Spleen (tissue), 11 donors: ENCODE results near the gene AKAP7. TPM values are rescaled to one million over a fixed set of nuclear protein-coding genes. Genes with fewer than 3 reads are reported as not detected.

Experiments used
- DNase-seq: peaks from one replicate; pipeline ENCODE4 v3.0.0-alpha.2; 2020
- H3K27ac ChIP-seq, 8 donors: fragments of 200-600 bp; sonication (generic) in 7 of 8; 1 replicate in 4 of 8; 2 replicates in 4 of 8; pipeline versions ENCODE4 v1.5.0 to v1.8.0; 2016 to 2021; ENCODE audit warnings: inconsistent platforms in 4 of 8, mild to moderate bottlenecking in 4 of 8, moderate library complexity in 1 of 8
- H3K27me3 ChIP-seq, 7 donors: fragments of 200-600 bp; sonication (generic) in 6 of 7; replicated peaks in 1 of 7; 1 replicate in 4 of 7; 2 replicates in 3 of 7; pipeline versions ENCODE4 v1.5.0 to v1.8.0; 2016 to 2021; ENCODE audit warnings: inconsistent platforms in 3 of 7, mild to moderate bottlenecking in 1 of 7
- H3K36me3 ChIP-seq, 6 donors: fragments of 200-600 bp; sonication (generic) in 5 of 6; 1 replicate in 4 of 6; 2 replicates in 2 of 6; pipeline versions ENCODE4 v1.5.0 to v1.8.0; 2016 to 2021; ENCODE audit warnings: inconsistent platforms in 2 of 6
- H3K4me1 ChIP-seq, 6 donors: fragments of 200-600 bp; sonication (generic) in 5 of 6; 1 replicate in 3 of 6; 2 replicates in 3 of 6; pipeline versions ENCODE4 v1.5.0 to v1.8.0; 2016 to 2021; ENCODE audit warnings: inconsistent platforms in 3 of 6
- H3K4me3 ChIP-seq, 8 donors: fragments of 200-600 bp; sonication (generic) in 7 of 8; 1 replicate in 4 of 8; 2 replicates in 4 of 8; pipeline versions ENCODE4 v1.5.0 to v1.8.0; 2016 to 2021; ENCODE audit warnings: inconsistent platforms in 4 of 8, mild to moderate bottlenecking in 4 of 8, moderate library complexity in 2 of 8
- H3K9me3 ChIP-seq, 8 donors: fragments of 200-600 bp; sonication (generic) in 7 of 8; 1 replicate in 4 of 8; 2 replicates in 4 of 8; pipeline versions ENCODE4 v1.5.0 to v1.8.0; 2016 to 2021; ENCODE audit warnings: inconsistent platforms in 4 of 8
- POLR2A ChIP-seq, 3 donors: fragments of 450-650 bp; IDR thresholded peaks; one replicate each; pipeline ENCODE4 v1.5.1; 2017; ENCODE audit warnings: antibody characterized with exemption in 3 of 3, mild to moderate bottlenecking in 1 of 3
- POLR2AphosphoS5 ChIP-seq, 3 donors: sonication (generic); formaldehyde crosslinking; IDR thresholded peaks; one replicate each; pipeline ENCODE4 v1.5.1; 2017; ENCODE audit warnings: antibody characterized with exemption in 3 of 3
- WGBS, 5 donors: extraction: QIAGEN DNeasy Blood & Tissue Kit in 3 of 5; methylation state at CpG; one replicate each; pipeline versions ENCODE4 v1.1.5 to v1.1.7; 2013 to 2018; 5-methylcytosine and 5-hydroxymethylcytosine counted together
- intact Hi-C: fragments of 100-400 bp; cut with DNase I; formaldehyde crosslinking; loops from one replicate; pipeline ENCODE4 v1.15.0; 2023; ENCODE audit warnings: low total_unique reads
- polyA plus RNA-seq, 3 donors: library from polyadenylated mRNA; stranded (reverse); fragments of 200-250 nt; gene quantifications; one replicate each; pipeline ENCODE4 v1.2.1, GENCODE V29; 2013
- total RNA-seq, 7 donors: library from RNA; depleted of rRNA in 3 of 7; stranded (reverse); fragments of >200 nt in 3 of 7; fragmentation: NEBNext Ultra II Directional in 4 of 7; extraction: Animal tissue kit (Norgen Biotek cat#: 25700) in 4 of 7; gene quantifications; one replicate each; pipeline versions ENCODE4 v1.1.0 to v1.2.1, GENCODE V29; 2016 to 2021
- TF ChIP-seq, protein P1 (sequence below), 11 experiments: fragments of 200-600 bp in 7 of 11; fragments of 450-650 bp in 4 of 11; sonication (generic) in 4 of 11; IDR thresholded peaks in 8 of 11; conservative IDR thresholded peaks in 3 of 11; 1 replicate in 7 of 11; 2 replicates in 4 of 11; pipeline versions ENCODE4 v1.4.0 to v1.8.0; 2016 to 2021; ENCODE audit warnings: antibody characterized with exemption in 11 of 11, inconsistent platforms in 4 of 11, mild to moderate bottlenecking in 1 of 11
- donor health status: healthy with polysubstance abuse.
- donor health status: DM: no; HTN: no; CAD: no; lungs with moderate emphysema.
- donor health status: DM: no; HTN: no; CAD: no.
- donor health status: Bipolar disorder and iron deficiency.
- donor health status: healthy.
- donor health status: DM: no; HTN: no; CAD: no.
- donor health status: DM: yes; HTN: yes; CAD: no.

AKAP7 gene
- total and polyA plus RNA-seq, 10 donors: 6.6 to 23.8 (median 12.0) TPM

GRCh38 chr6:131101911-131102680, 33.2 kb upstream of the AKAP7 start:
- H3K27me3 ChIP-seq: no peaks in the 10 kb centered on the region
- H3K4me3 ChIP-seq: no peak overlapping the region
- DNase-seq: no peak
- WGBS, 5 donors: 74 to 92% (median 82%) methylated on average over 5 of the region's 5 CpGs
- no peaks in the 10 kb centered on the region for H3K36me3 ChIP-seq
- H3K27ac ChIP-seq: no peak overlapping the region
- TF ChIP-seq, protein P1, sequence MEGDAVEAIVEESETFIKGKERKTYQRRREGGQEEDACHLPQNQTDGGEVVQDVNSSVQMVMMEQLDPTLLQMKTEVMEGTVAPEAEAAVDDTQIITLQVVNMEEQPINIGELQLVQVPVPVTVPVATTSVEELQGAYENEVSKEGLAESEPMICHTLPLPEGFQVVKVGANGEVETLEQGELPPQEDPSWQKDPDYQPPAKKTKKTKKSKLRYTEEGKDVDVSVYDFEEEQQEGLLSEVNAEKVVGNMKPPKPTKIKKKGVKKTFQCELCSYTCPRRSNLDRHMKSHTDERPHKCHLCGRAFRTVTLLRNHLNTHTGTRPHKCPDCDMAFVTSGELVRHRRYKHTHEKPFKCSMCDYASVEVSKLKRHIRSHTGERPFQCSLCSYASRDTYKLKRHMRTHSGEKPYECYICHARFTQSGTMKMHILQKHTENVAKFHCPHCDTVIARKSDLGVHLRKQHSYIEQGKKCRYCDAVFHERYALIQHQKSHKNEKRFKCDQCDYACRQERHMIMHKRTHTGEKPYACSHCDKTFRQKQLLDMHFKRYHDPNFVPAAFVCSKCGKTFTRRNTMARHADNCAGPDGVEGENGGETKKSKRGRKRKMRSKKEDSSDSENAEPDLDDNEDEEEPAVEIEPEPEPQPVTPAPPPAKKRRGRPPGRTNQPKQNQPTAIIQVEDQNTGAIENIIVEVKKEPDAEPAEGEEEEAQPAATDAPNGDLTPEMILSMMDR (IDR thresholded peaks at IDR 0.05 in 8 of 11, conservative IDR thresholded peaks at IDR 0.05 in 3 of 11): no peak
- TF ChIP-seq POLR2AphosphoS5 (IDR thresholded peaks at IDR 0.05) (no peak), POLR2A (IDR thresholded peaks at IDR 0.05) (no peak)
- peaks cover 0 to 6% (median 0%) of the 10 kb centered on the region in 8 donors for H3K9me3 ChIP-seq
- no peaks in the 10 kb centered on the region for H3K4me1 ChIP-seq
- intact Hi-C loops: no loop called here

GRCh38 chr6:131103296-131103695, 32.0 kb upstream of the AKAP7 start:
- peaks cover 0 to 6% (median 0%) of the 10 kb centered on the region in 6 donors for H3K4me1 ChIP-seq
- H3K9me3 ChIP-seq: peaks cover 0 to 6% (median 0%) of the 10 kb centered on the region in 8 donors
- H3K36me3 ChIP-seq: no peaks in the 10 kb centered on the region
- 89 to 92% (median 90%) methylated on average over 4 of the region's 4 CpGs for WGBS, 5 donors
- no peak for TF ChIP-seq POLR2AphosphoS5 (IDR thresholded peaks at IDR 0.05)
- TF ChIP-seq POLR2A (IDR thresholded peaks at IDR 0.05): no peak
- TF ChIP-seq, protein P1 (IDR thresholded peaks at IDR 0.05 in 8 of 11, conservative IDR thresholded peaks at IDR 0.05 in 3 of 11): no peak
- no peak overlapping the region for H3K4me3 ChIP-seq
- intact Hi-C loops: no loop called here
- H3K27ac ChIP-seq: no peak overlapping the region
- no peaks in the 10 kb centered on the region for H3K27me3 ChIP-seq
- DNase-seq: no peak

- intact Hi-C loops: no loop called here
- DNase-seq: no peak
- no peak for TF ChIP-seq POLR2A (IDR thresholded peaks at IDR 0.05)
- TF ChIP-seq, protein P1 (IDR thresholded peaks at IDR 0.05 in 8 of 11, conservative IDR thresholded peaks at IDR 0.05 in 3 of 11): no peak
- no peak for TF ChIP-seq POLR2AphosphoS5 (IDR thresholded peaks at IDR 0.05)
- H3K36me3 ChIP-seq: no peaks in the 10 kb centered on the region
- peaks cover 0 to 12% (median 2%) of the 10 kb centered on the region in 6 donors for H3K4me1 ChIP-seq
- H3K27ac ChIP-seq: no peak overlapping the region
- no peak overlapping the region for H3K4me3 ChIP-seq
- 93 to 100% (median 96%) methylated on average over 1 of the region's 1 CpG for WGBS, 5 donors
- H3K9me3 ChIP-seq: peaks cover 0 to 6% (median 0%) of the 10 kb centered on the region in 8 donors
- no peaks in the 10 kb centered on the region for H3K27me3 ChIP-seq
Measured at GRCh38 chr6:131103901-131104300, 31.4 kb upstream of the AKAP7 start.

DNA sequence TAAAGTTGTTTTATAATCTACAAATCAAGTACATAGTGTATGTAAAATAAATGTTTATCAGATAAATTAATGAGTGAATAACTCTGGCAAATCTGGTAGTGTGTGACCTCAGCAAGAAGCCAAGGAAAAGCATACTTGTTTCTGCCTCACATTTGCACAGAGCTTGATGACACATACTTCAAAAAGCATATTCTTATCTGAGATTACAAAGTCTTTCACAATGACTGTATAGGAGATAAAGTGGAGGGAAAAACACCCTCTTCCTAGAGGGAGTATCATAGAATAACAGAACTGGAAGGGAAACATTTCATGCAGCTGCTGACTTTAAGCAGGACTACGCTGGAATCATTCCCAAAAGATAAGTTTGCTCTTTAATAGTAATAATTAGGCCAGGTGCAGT, 28.1 kb upstream of the AKAP7 start:
- Histone ChIP-seq H3K36me3 (no peaks in the 10 kb centered on the region), H3K4me1 (peaks cover 0 to 13% (median 2%) of the 10 kb centered on the region in 6 donors), H3K9me3 (no peaks in the 10 kb centered on the region), H3K27ac (no peak overlapping the region), H3K4me3 (no peak overlapping the region), H3K27me3 (no peaks in the 10 kb centered on the region)
- DNase-seq: no peak
- WGBS, 5 donors: 61 to 83% (median 73%) methylated on average over 1 of the region's 1 CpG
- TF ChIP-seq, protein P1 (IDR thresholded peaks at IDR 0.05 in 8 of 11, conservative IDR thresholded peaks at IDR 0.05 in 3 of 11): no peak
- TF ChIP-seq POLR2A (IDR thresholded peaks at IDR 0.05) (no peak), POLR2AphosphoS5 (IDR thresholded peaks at IDR 0.05) (no peak)
- intact Hi-C loops: no loop called here
